DND-41 (cell line): ENCODE data around the gene SUN5.

ENCODE experiments used
- ATAC-seq: fragments of 200-7000 bp; cut with Tn5 transposase; 3 replicates; pipeline ENCODE4 v1.9.1; 2021; ENCODE audit warnings: low read depth; ENCODE audit not compliant: insufficient read depth
- DNase-seq: peaks from one replicate; pipeline ENCODE4 v3.0.0-alpha.2; 2020
- H2AFZ ChIP-seq: 2 replicates; pipeline ENCODE4 v1.6.0; 2012; ENCODE audit warnings: low read depth, low read length
- H3K27ac ChIP-seq: 2 replicates; pipeline ENCODE4 v1.5.1; 2012; ENCODE audit warnings: low read length, inconsistent platforms
- H3K27me3 ChIP-seq: fragments of 200-600 bp; sonication (generic); 2 replicates; pipeline ENCODE4 v1.6.0; 2012; ENCODE audit warnings: low read length, mild to moderate bottlenecking, inconsistent platforms; ENCODE audit not compliant: insufficient read depth, poor library complexity
- H3K36me3 ChIP-seq: 2 replicates; pipeline ENCODE4 v1.5.1; 2012; ENCODE audit warnings: low read length, inconsistent platforms; ENCODE audit not compliant: insufficient read depth
- H3K4me1 ChIP-seq: 2 replicates; pipeline ENCODE4 v1.5.1; 2012; ENCODE audit warnings: mild to moderate bottlenecking, low read length; ENCODE audit not compliant: insufficient read depth
- H3K4me2 ChIP-seq: 2 replicates; pipeline ENCODE4 v1.6.0; 2012; ENCODE audit warnings: mild to moderate bottlenecking, moderate library complexity, low read length, inconsistent platforms; ENCODE audit not compliant: insufficient read depth
- H3K4me3 ChIP-seq, 2 experiments: fragments of 200-600 bp in 1 of 2; shearing (Covaris generic) in 1 of 2; 2 replicates each; pipeline ENCODE4 v1.5.1; 2012 to 2016; ENCODE audit warnings: inconsistent platforms in 2 of 2, low read length in 2 of 2, mild to moderate bottlenecking in 2 of 2, low read depth in 1 of 2, moderate library complexity in 1 of 2
- H3K79me2 ChIP-seq: 2 replicates; pipeline ENCODE4 v1.6.0; 2012; ENCODE audit warnings: low read length, inconsistent platforms; ENCODE audit not compliant: insufficient read depth
- H3K9ac ChIP-seq: 2 replicates; pipeline ENCODE4 v1.6.0; 2012; ENCODE audit warnings: low read depth, mild to moderate bottlenecking, inconsistent platforms, low read length, moderate library complexity
- H3K9me3 ChIP-seq: 2 replicates; pipeline ENCODE4 v1.5.1; 2012; ENCODE audit warnings: low read length, moderate library complexity, mild to moderate bottlenecking, inconsistent platforms; ENCODE audit not compliant: insufficient read depth, severe bottlenecking
- H4K20me1 ChIP-seq: 2 replicates; pipeline ENCODE4 v1.6.0; 2012; ENCODE audit warnings: low read length; ENCODE audit not compliant: insufficient read depth
- EZH2 ChIP-seq: IDR thresholded peaks from 3 replicates; pipeline ENCODE4 v1.6.1; 2012; ENCODE audit warnings: borderline replicate concordance, low read depth, mild to moderate bottlenecking, moderate library complexity, low read length, inconsistent platforms; ENCODE audit not compliant: severe bottlenecking
- TF ChIP-seq, protein P1 (sequence below): IDR thresholded peaks from 2 replicates; pipeline ENCODE4 v1.5.1; 2012; ENCODE audit warnings: borderline replicate concordance, low read length, moderate library complexity, mild to moderate bottlenecking; ENCODE audit not compliant: poor library complexity, severe bottlenecking; ENCODE audit errors: extremely low read depth

Gene SUN5

DNA sequence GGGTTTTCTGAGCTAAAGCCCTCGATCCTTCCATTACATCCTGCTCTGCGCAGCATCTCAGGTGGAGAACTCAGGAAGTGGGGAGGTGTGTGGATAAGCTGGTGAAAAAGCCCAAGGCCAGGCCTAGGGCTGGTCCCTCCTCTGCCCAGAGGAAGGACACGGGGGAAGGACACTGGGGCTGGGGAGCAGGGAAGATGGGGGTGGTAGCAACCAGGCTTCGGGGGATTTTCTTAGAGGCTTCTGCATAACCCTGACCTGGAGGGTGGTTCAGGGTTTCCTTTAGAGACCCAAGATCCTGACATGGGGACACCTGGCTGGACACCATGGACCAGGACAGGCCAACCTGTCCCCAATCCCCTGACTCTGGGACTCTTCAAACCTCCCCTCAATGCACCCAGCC lies 37.9 kb downstream of the SUN5 start:
- H2AFZ ChIP-seq, result no peak overlapping the region
- peaks cover 63% of the 10 kb centered on the region for H3K4me1 ChIP-seq

DNA sequence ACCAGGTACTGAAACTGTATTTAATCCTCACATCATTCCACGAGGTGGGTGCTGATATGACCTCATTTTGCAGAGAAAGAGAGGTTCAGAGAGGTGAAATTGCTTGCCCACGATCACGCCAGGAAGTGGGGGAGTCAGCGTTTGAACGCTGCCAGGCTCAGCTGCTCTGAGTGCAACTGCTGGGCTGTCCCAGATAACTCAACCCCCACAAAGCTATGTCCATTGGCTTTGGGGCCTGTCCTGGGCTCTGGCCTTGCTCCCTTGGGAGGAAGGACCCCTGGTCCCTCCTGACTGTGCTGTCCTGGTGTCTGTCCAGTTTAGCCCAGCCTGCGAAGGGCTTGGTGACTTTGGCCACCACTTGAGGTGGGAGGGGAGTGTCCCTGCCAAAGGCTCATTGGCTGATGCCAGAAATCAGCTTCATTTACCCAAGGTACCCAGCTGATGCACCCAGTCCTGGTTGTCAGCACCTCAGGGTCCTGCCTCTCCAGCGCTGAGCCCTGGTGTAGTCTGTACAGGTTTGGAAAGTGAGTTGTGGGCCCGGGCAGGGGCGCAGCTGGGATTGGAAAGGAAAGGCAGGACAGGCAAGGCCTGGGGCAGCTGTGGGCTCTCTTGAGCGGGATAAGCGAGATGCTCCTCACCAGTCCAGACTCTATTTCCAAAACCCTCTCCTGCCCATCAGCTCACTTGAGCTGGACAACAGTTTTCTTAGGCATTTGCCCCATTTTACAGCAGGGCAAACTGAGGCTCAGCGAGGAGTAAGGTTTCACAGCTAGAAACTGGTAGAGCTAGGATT lies 38.5 kb downstream of the SUN5 start:
- H3K27me3 ChIP-seq, result no peaks in the 10 kb centered on the region
- H3K4me3 ChIP-seq, result no peak overlapping the region
- H3K27ac ChIP-seq, result peak overlapping the region; percentile 69
- no peaks in the 10 kb centered on the region for H3K79me2 ChIP-seq
- DNase-seq (peak; percentile 66), ATAC-seq (peak; percentile 67)
- TF ChIP-seq, protein P1, sequence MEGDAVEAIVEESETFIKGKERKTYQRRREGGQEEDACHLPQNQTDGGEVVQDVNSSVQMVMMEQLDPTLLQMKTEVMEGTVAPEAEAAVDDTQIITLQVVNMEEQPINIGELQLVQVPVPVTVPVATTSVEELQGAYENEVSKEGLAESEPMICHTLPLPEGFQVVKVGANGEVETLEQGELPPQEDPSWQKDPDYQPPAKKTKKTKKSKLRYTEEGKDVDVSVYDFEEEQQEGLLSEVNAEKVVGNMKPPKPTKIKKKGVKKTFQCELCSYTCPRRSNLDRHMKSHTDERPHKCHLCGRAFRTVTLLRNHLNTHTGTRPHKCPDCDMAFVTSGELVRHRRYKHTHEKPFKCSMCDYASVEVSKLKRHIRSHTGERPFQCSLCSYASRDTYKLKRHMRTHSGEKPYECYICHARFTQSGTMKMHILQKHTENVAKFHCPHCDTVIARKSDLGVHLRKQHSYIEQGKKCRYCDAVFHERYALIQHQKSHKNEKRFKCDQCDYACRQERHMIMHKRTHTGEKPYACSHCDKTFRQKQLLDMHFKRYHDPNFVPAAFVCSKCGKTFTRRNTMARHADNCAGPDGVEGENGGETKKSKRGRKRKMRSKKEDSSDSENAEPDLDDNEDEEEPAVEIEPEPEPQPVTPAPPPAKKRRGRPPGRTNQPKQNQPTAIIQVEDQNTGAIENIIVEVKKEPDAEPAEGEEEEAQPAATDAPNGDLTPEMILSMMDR, result no peak
- TF ChIP-seq EZH2, result no peak
- no peak overlapping the region for H3K4me2 ChIP-seq
- no peak overlapping the region for H3K9ac ChIP-seq
- H3K4me1 ChIP-seq, result peaks cover 57% of the 10 kb centered on the region
- no peaks in the 10 kb centered on the region for H3K36me3 ChIP-seq
- H4K20me1 ChIP-seq, result no peaks in the 10 kb centered on the region
- H3K9me3 ChIP-seq, result no peaks in the 10 kb centered on the region
- H2AFZ ChIP-seq, result no peak overlapping the region

More for the DNA sequence above, 37.9 kb downstream of the SUN5 start:
- no peaks in the 10 kb centered on the region for H3K27me3 ChIP-seq
- H3K36me3 ChIP-seq, result no peaks in the 10 kb centered on the region
- H4K20me1 ChIP-seq, result no peaks in the 10 kb centered on the region
- H3K79me2 ChIP-seq, result no peaks in the 10 kb centered on the region
- no peaks in the 10 kb centered on the region for H3K9me3 ChIP-seq
- H3K27ac ChIP-seq, result peak overlapping the region; percentile 69
- 0 out of 2 replicates have a peak overlapping the region, but pooled peaks have one; percentile 4 for H3K4me2 ChIP-seq
- no peak for DNase-seq
- H3K9ac ChIP-seq, result peak overlapping the region; percentile 13
- H3K4me3 ChIP-seq, result no peak overlapping the region
- TF ChIP-seq EZH2, result no peak
- no peak for ATAC-seq

DNA sequence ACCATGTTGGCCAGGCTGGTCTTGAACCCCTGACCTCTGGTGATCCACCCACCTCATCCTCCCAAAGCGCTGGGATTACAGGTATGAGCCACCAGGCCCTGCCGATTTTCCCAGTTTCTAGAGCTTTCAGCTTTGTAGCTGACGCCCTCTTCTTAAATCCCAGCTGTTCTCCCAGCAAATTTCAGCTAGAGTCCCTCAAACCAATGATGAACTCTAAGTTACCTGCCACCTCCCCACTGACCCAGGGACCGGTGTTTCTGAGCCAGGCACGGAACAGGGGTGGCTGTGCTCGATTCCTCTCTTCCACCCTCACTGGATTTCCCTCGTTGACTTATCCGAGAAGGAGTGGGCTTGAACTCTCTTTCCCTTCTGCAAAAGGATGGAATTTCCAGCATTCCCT lies 39.1 kb downstream of the SUN5 start:
- TF ChIP-seq, protein P1, result no peak
- no peak for TF ChIP-seq EZH2
- no peak overlapping the region for H3K4me2 ChIP-seq
- no peaks in the 10 kb centered on the region for H3K27me3 ChIP-seq
- H3K9me3 ChIP-seq, result no peaks in the 10 kb centered on the region
- peak overlapping the region; percentile 69 for H3K27ac ChIP-seq
- no peaks in the 10 kb centered on the region for H3K79me2 ChIP-seq
- no peak overlapping the region for H2AFZ ChIP-seq
- DNase-seq, result peak; percentile 3
- no peaks in the 10 kb centered on the region for H4K20me1 ChIP-seq
- H3K36me3 ChIP-seq, result no peaks in the 10 kb centered on the region
- no peak for ATAC-seq
- H3K4me3 ChIP-seq, result no peak overlapping the region
- peaks cover 51% of the 10 kb centered on the region for H3K4me1 ChIP-seq
- no peak overlapping the region for H3K9ac ChIP-seq

DNA sequence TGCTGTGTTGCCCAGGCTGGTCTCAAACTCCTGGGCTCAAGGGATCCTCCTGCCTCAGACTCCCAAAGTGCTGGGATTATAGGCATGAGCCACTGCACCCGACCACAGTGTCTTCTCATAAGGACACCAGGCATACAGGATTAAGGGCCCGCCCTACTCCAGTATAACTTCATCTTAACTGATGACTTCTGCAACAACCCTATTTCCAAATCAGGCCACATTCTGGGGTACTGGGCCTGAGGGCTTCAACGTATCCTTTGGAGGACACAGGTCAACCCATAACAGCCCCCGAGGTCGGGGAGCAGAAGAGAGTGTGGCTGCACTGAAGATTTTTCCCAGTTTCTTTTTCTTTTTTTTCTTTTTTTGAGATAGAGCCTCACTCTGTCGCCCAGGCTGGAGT lies 39.7 kb downstream of the SUN5 start:
- H3K4me3 ChIP-seq, result no peak overlapping the region

More for the DNA sequence above, 39.7 kb downstream of the SUN5 start:
- ATAC-seq (no peak), DNase-seq (peak; percentile 3)
- no peaks in the 10 kb centered on the region for H3K79me2 ChIP-seq
- no peaks in the 10 kb centered on the region for H3K36me3 ChIP-seq
- peaks cover 45% of the 10 kb centered on the region for H3K4me1 ChIP-seq
- no peak overlapping the region for H3K4me2 ChIP-seq
- TF ChIP-seq EZH2, result no peak
- TF ChIP-seq, protein P1, result no peak
- H3K27me3 ChIP-seq, result no peaks in the 10 kb centered on the region
- H3K27ac ChIP-seq, result no peak overlapping the region
- H2AFZ ChIP-seq, result no peak overlapping the region
- no peaks in the 10 kb centered on the region for H3K9me3 ChIP-seq
- no peak overlapping the region for H3K9ac ChIP-seq
- no peaks in the 10 kb centered on the region for H4K20me1 ChIP-seq
